ENCODE data around the gene KCNH6. TPM values are rescaled to one million over a fixed set of nuclear protein-coding genes. Genes with fewer than 3 reads are reported as not detected.

Gene KCNH6
- total RNA-seq, 4 donors from 2014 or later, result not detected

- no peak for TF ChIP-seq CTCF (IDR thresholded peaks at IDR 0.05; ENCODE audit: low read depth)
These were observed 46.2 kb upstream of the KCNH6 start, which contains the start of gene ACE for GRCh38 chr17:63476854-63477479. TSS of gene ACE (plus strand) at chr17:63477061. CDS start at chr17:63477095, 34 bp downstream.

- no peak for TF ChIP-seq CTCF (IDR thresholded peaks at IDR 0.05; ENCODE audit: low read depth)
These were observed 45.4 kb upstream of the KCNH6 start for GRCh38 chr17:63477480-63478440.

DNA sequence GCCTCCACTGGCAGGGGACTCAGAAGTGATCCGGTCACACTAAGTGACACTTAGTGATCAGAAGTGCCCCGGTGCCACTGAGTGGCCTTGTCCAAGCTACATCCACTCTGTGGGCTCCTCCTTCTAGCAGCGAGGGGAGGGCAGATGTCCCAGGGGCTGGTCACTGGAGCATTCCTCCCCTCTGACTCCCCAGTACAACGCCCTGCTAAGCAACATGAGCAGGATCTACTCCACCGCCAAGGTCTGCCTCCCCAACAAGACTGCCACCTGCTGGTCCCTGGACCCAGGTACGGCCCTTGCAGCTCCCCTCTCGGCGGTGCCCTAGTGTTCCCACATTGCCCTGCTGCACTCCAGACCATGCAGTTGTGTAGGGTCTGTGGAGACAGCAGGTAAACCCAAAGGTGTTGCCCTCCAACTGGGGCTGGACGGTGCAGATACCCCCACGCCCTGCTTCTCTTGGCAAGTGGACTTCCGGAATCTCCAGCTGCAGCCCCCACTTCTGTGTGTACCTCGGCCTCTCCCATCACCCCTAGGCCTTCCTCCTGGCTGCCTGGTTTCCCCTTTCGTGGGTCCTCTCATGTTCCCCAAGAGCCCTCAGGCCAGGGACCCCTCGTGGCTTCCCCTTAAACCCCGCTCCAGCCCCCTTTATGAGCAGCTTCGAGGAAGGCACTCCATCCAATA is 44.2 kb upstream of the KCNH6 start:
- TF ChIP-seq CTCF (IDR thresholded peaks at IDR 0.05; ENCODE audit: low read depth), result no peak

GRCh38 chr17:63479495-63480184 is 43.5 kb upstream of the KCNH6 start:
- no peak for TF ChIP-seq CTCF (IDR thresholded peaks at IDR 0.05; ENCODE audit: low read depth)

DNA sequence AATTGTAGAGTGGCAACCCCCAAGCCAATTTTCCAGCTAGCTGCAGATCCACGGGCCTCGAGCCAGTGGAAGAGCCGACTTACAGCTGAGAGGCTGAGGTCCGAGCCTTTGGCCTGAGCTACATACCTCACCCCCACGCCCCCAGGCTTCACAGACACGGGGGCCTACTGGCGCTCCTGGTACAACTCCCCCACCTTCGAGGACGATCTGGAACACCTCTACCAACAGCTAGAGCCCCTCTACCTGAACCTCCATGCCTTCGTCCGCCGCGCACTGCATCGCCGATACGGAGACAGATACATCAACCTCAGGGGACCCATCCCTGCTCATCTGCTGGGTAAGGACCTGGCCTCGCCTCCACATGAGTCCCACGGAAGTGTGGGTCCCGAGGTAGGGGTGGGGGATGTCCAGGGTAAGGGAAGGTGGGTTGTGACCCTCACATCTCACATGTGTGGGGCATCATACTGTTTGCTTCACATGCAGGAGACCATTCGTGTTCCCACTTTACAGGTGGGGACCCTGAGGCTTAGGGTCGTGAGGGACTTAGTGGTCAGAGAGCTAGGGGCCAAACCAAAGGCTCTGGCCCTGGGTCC is 42.9 kb upstream of the KCNH6 start:
- TF ChIP-seq CTCF (IDR thresholded peaks at IDR 0.05; ENCODE audit: low read depth), result no peak

DNA sequence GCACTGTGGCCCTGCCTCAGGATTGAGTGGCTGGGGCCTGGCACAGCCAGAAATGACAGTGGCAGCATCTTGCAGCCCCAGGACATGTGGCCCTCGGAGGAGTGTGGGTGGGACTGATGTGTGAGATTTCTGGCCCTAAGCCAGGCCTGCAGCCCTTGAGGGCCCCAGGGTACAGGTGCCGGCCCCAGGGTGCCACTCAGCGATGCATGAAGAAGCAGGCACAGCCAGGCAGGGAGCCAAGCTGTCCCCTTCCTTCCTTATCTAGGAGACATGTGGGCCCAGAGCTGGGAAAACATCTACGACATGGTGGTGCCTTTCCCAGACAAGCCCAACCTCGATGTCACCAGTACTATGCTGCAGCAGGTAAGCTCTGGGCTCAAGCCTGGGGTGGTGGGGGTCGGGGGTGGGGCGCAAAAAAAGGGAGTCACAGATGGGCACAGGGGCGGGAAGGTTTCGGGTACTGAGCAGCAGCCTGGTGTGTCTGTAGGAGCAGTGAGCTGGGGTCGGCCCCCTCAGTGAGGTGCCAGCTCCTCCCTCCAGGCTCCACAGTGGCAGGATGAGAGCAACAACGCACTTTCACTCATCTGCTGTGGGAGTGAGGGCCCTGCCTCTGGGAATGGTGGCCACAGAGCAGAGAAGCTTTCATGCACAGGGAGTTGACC is 42.2 kb upstream of the KCNH6 start:
- TF ChIP-seq CTCF (IDR thresholded peaks at IDR 0.05; ENCODE audit: low read depth), result no peak
